Ishikawa (cell line): ENCODE measurements around the gene PLSCR3.

Experiments
- CEBPB ChIP-seq: IDR thresholded peaks from 2 replicates; pipeline ENCODE4 v1.6.1; 2012
- CREB1 ChIP-seq: IDR thresholded peaks from 2 replicates; pipeline ENCODE4 v1.6.1; 2012; ENCODE audit warnings: low read depth
- EGR1 ChIP-seq: IDR thresholded peaks from 2 replicates; pipeline ENCODE4 v1.6.1; 2012
- EP300 ChIP-seq: IDR thresholded peaks from 2 replicates; pipeline ENCODE4 v1.6.1; 2012; ENCODE audit warnings: borderline replicate concordance
- FOXM1 ChIP-seq: IDR thresholded peaks from 2 replicates; pipeline ENCODE4 v1.6.1; 2012; ENCODE audit warnings: low read depth, borderline replicate concordance
- NFIC ChIP-seq: IDR thresholded peaks from 2 replicates; pipeline ENCODE4 v1.6.1; 2012
- RAD21 ChIP-seq: IDR thresholded peaks from 2 replicates; pipeline ENCODE4 v1.6.1; 2012; ENCODE audit warnings: low read depth
- REST ChIP-seq: IDR thresholded peaks from 2 replicates; pipeline ENCODE4 v1.6.1; 2012; ENCODE audit warnings: low read depth, mild to moderate bottlenecking
- TAF1 ChIP-seq: IDR thresholded peaks from 2 replicates; pipeline ENCODE4 v1.6.1; 2012; ENCODE audit warnings: low read depth, mild to moderate bottlenecking
- TCF12 ChIP-seq: IDR thresholded peaks from 2 replicates; pipeline ENCODE4 v1.6.1; 2012; ENCODE audit warnings: low read depth
- TEAD4 ChIP-seq: IDR thresholded peaks from 2 replicates; pipeline ENCODE4 v1.6.1; 2012
- YY1 ChIP-seq: IDR thresholded peaks from 2 replicates; pipeline ENCODE4 v1.6.1; 2012; ENCODE audit warnings: low read depth
- ZBTB7A ChIP-seq: IDR thresholded peaks from 2 replicates; pipeline ENCODE4 v1.6.1; 2012; ENCODE audit warnings: low read depth
- TF ChIP-seq, protein P1 (sequence below): IDR thresholded peaks from 2 replicates; pipeline ENCODE4 v1.6.1; 2012

Gene PLSCR3

DNA sequence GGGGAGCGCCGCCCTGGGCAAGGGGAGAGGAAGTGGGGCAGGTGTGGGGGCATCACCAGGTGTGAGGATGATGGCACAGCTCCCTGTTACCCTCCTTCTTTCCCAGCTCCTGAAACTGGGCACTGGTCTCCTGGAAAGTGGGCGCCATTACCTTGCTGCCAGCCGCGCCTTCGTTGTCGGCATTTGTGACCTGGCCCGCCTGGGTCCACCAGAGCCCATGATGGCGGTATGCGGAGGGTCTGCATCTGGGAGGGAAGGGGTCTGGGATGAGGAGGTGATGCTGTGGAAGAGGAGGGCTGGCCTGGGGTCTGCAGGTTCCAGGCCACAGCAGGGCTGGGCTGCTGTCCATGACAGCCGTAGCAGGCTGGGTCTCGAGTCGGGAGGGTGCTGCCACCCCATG is 52.5 kb downstream of the PLSCR3 start:
- TF ChIP-seq YY1, result no peak
- no peak for TF ChIP-seq FOXM1
- no peak for TF ChIP-seq EGR1
- TF ChIP-seq CREB1, result no peak
- TF ChIP-seq TAF1, result no peak
- no peak for TF ChIP-seq ZBTB7A
- no peak for TF ChIP-seq REST
- TF ChIP-seq, protein P1, sequence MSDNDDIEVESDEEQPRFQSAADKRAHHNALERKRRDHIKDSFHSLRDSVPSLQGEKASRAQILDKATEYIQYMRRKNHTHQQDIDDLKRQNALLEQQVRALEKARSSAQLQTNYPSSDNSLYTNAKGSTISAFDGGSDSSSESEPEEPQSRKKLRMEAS, result no peak
- no peak for TF ChIP-seq EP300
- no peak for TF ChIP-seq CEBPB
- TF ChIP-seq RAD21, result no peak

DNA sequence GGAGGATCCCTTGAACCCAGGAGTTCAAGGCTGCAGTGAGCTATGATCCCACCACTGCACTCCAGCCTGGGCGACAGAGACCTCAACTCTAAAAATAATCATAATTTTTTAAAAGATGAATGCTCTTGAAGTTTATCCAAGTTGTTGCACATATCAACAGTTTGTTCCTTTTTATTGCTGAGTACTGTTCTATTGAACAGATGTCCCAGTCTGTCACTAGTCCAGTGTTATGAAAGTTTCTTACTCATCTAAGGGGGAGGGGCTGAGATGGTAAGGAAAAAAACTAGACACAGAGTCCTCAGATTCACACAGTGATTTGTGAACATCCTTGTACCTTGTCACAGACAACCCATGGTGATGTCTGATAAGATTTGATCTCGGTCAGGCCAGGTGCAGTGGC is 54.1 kb downstream of the PLSCR3 start:
- TF ChIP-seq FOXM1, result no peak
- no peak for TF ChIP-seq TAF1
- TF ChIP-seq TEAD4, result no peak
- no peak for TF ChIP-seq EGR1
- no peak for TF ChIP-seq EP300
- TF ChIP-seq RAD21, result no peak
- no peak for TF ChIP-seq NFIC
- no peak for TF ChIP-seq REST
- TF ChIP-seq CREB1, result no peak
- TF ChIP-seq, protein P1, result no peak
- no peak for TF ChIP-seq YY1
- no peak for TF ChIP-seq TCF12
